ENCODE data around the gene DAAM1.

Gene DAAM1

GRCh38 chr14:59188461-59189090 lies at the start of gene DAAM1:
TSS of gene DAAM1 (plus strand) at chr14:59188667. CDS start at chr14:59263478, 74,811 bp downstream.
- Mint-ChIP-seq H3K4me3 (peak within 1 kb of the TSS; percentile 98), H3K27ac (peak within 1 kb of the TSS; percentile 91)

GRCh38 chr14:59139324-59139723 lies 49.1 kb upstream of the DAAM1 start:
- H3K36me3 Mint-ChIP-seq: no peaks in the 10 kb centered on the region
- H3K27ac Mint-ChIP-seq: no peak overlapping the region
- H3K4me1 Mint-ChIP-seq: no peaks in the 10 kb centered on the region
- H3K4me3 Mint-ChIP-seq: no peak overlapping the region
- H3K27me3 Mint-ChIP-seq: no peaks in the 10 kb centered on the region
- H3K9me3 Mint-ChIP-seq: no peaks in the 10 kb centered on the region

More at GRCh38 chr14:59188461-59189090, at the start of gene DAAM1:
- peaks cover 16% of the 10 kb centered on the region for H3K4me1 Mint-ChIP-seq
- peaks cover 3% of the 10 kb centered on the region for H3K27me3 Mint-ChIP-seq
- no peaks in the 10 kb centered on the region for H3K9me3 Mint-ChIP-seq
- H3K36me3 Mint-ChIP-seq: no peaks in the 10 kb centered on the region

GRCh38 chr14:59140106-59140843 lies 48.2 kb upstream of the DAAM1 start:
- H3K27ac Mint-ChIP-seq: no peak overlapping the region
- H3K9me3 Mint-ChIP-seq: no peaks in the 10 kb centered on the region
- H3K36me3 Mint-ChIP-seq: no peaks in the 10 kb centered on the region
- H3K27me3 Mint-ChIP-seq: no peaks in the 10 kb centered on the region
- no peaks in the 10 kb centered on the region for H3K4me1 Mint-ChIP-seq
- no peak overlapping the region for H3K4me3 Mint-ChIP-seq

GRCh38 chr14:59146484-59146883 lies 42.0 kb upstream of the DAAM1 start:
- H3K4me1 Mint-ChIP-seq: no peaks in the 10 kb centered on the region
- H3K27me3 Mint-ChIP-seq: no peaks in the 10 kb centered on the region
- H3K27ac Mint-ChIP-seq: no peak overlapping the region
- no peaks in the 10 kb centered on the region for H3K9me3 Mint-ChIP-seq
- H3K4me3 Mint-ChIP-seq: no peak overlapping the region
- H3K36me3 Mint-ChIP-seq: no peaks in the 10 kb centered on the region

- no peaks in the 10 kb centered on the region for H3K27me3 Mint-ChIP-seq
- no peaks in the 10 kb centered on the region for H3K4me1 Mint-ChIP-seq
- H3K4me3 Mint-ChIP-seq: no peak overlapping the region
- no peaks in the 10 kb centered on the region for H3K9me3 Mint-ChIP-seq
- no peak overlapping the region for H3K27ac Mint-ChIP-seq
- no peaks in the 10 kb centered on the region for H3K36me3 Mint-ChIP-seq
Measured at GRCh38 chr14:59147007-59147406, 41.5 kb upstream of the DAAM1 start.

GRCh38 chr14:59148334-59148900 lies 40.0 kb upstream of the DAAM1 start:
- Mint-ChIP-seq H3K4me1 (no peaks in the 10 kb centered on the region), H3K27me3 (no peaks in the 10 kb centered on the region), H3K4me3 (no peak overlapping the region), H3K9me3 (no peaks in the 10 kb centered on the region), H3K27ac (no peak overlapping the region), H3K36me3 (no peaks in the 10 kb centered on the region)

GRCh38 chr14:59150990-59151389 lies 37.5 kb upstream of the DAAM1 start:
- Mint-ChIP-seq H3K4me3 (no peak overlapping the region), H3K36me3 (no peaks in the 10 kb centered on the region), H3K9me3 (no peaks in the 10 kb centered on the region), H3K27ac (no peak overlapping the region), H3K4me1 (peaks cover 11% of the 10 kb centered on the region), H3K27me3 (no peaks in the 10 kb centered on the region)

GRCh38 chr14:59154373-59154772 lies 34.1 kb upstream of the DAAM1 start:
- Mint-ChIP-seq H3K4me1 (peaks cover 11% of the 10 kb centered on the region), H3K36me3 (no peaks in the 10 kb centered on the region), H3K4me3 (no peak overlapping the region), H3K9me3 (no peaks in the 10 kb centered on the region), H3K27ac (no peak overlapping the region), H3K27me3 (no peaks in the 10 kb centered on the region)

GRCh38 chr14:59155886-59156285 lies 32.6 kb upstream of the DAAM1 start:
- Mint-ChIP-seq H3K4me3 (no peak overlapping the region), H3K36me3 (no peaks in the 10 kb centered on the region), H3K4me1 (peaks cover 11% of the 10 kb centered on the region), H3K27ac (no peak overlapping the region), H3K9me3 (no peaks in the 10 kb centered on the region), H3K27me3 (no peaks in the 10 kb centered on the region)

- Mint-ChIP-seq H3K9me3 (no peaks in the 10 kb centered on the region), H3K27me3 (peaks cover 5% of the 10 kb centered on the region), H3K4me3 (no peak overlapping the region), H3K27ac (no peak overlapping the region), H3K4me1 (peaks cover 12% of the 10 kb centered on the region), H3K36me3 (no peaks in the 10 kb centered on the region)
Measured at GRCh38 chr14:59159169-59159568, 29.3 kb upstream of the DAAM1 start.

- no peak overlapping the region for H3K27ac Mint-ChIP-seq
- no peaks in the 10 kb centered on the region for H3K9me3 Mint-ChIP-seq
- no peaks in the 10 kb centered on the region for H3K36me3 Mint-ChIP-seq
Measured at GRCh38 chr14:59160506-59160905, 28.0 kb upstream of the DAAM1 start.

GRCh38 chr14:59161561-59162175 lies 26.8 kb upstream of the DAAM1 start:
- Mint-ChIP-seq H3K27me3 (peaks cover 8% of the 10 kb centered on the region), H3K27ac (no peak overlapping the region), H3K9me3 (no peaks in the 10 kb centered on the region), H3K36me3 (no peaks in the 10 kb centered on the region), H3K4me3 (no peak overlapping the region), H3K4me1 (peaks cover 4% of the 10 kb centered on the region)

More at GRCh38 chr14:59160506-59160905, 28.0 kb upstream of the DAAM1 start:
- H3K4me1 Mint-ChIP-seq: peaks cover 4% of the 10 kb centered on the region
- peaks cover 8% of the 10 kb centered on the region for H3K27me3 Mint-ChIP-seq
- H3K4me3 Mint-ChIP-seq: no peak overlapping the region

- no peaks in the 10 kb centered on the region for H3K36me3 Mint-ChIP-seq
Measured at GRCh38 chr14:59166258-59166657, 22.2 kb upstream of the DAAM1 start.

GRCh38 chr14:59175404-59175803 lies 13.1 kb upstream of the DAAM1 start:
- Mint-ChIP-seq H3K27ac (no peak overlapping the region), H3K4me1 (no peaks in the 10 kb centered on the region), H3K27me3 (peaks cover 7% of the 10 kb centered on the region), H3K4me3 (no peak overlapping the region), H3K9me3 (no peaks in the 10 kb centered on the region), H3K36me3 (no peaks in the 10 kb centered on the region)

More at GRCh38 chr14:59166258-59166657, 22.2 kb upstream of the DAAM1 start:
- Mint-ChIP-seq H3K4me3 (no peak overlapping the region), H3K9me3 (no peaks in the 10 kb centered on the region), H3K4me1 (peaks cover 4% of the 10 kb centered on the region), H3K27me3 (peaks cover 8% of the 10 kb centered on the region), H3K27ac (no peak overlapping the region)

GRCh38 chr14:59176765-59177164 lies 11.7 kb upstream of the DAAM1 start:
- Mint-ChIP-seq H3K27me3 (peaks cover 8% of the 10 kb centered on the region), H3K27ac (no peak overlapping the region), H3K36me3 (no peaks in the 10 kb centered on the region), H3K4me1 (no peaks in the 10 kb centered on the region), H3K4me3 (no peak overlapping the region), H3K9me3 (no peaks in the 10 kb centered on the region)

GRCh38 chr14:59177262-59177661 lies 11.2 kb upstream of the DAAM1 start:
- Mint-ChIP-seq H3K27ac (no peak overlapping the region), H3K4me3 (no peak overlapping the region), H3K36me3 (no peaks in the 10 kb centered on the region), H3K4me1 (no peaks in the 10 kb centered on the region), H3K9me3 (no peaks in the 10 kb centered on the region), H3K27me3 (peaks cover 8% of the 10 kb centered on the region)

All from activated naive CD4-positive, alpha-beta T cell treated with anti-CD3 and anti-CD28 coated beads, Interleukin-2, amount 50 U/mL, for 24 hours (primary cell).